Body of pancreas (tissue), 4 donors: ENCODE data around the gene ELP1.
"Not testable (repeated sequence)": the region's sequence is repeated elsewhere in the genome, so short reads cannot be mapped to it uniquely, and the experiment has no call there.

Source experiments
- CTCF ChIP-seq, 7 experiments: fragments of 450-650 bp in 4 of 7; fragments of 200-600 bp in 3 of 7; sonication (generic) in 3 of 7; IDR thresholded peaks; one replicate each; pipeline ENCODE4 v1.5.1; 2016 to 2019; ENCODE audit warnings: antibody characterized with exemption in 7 of 7
- POLR2A ChIP-seq, 3 donors: fragments of 450-650 bp; IDR thresholded peaks; one replicate each; pipeline ENCODE4 v1.6.1; 2016; ENCODE audit warnings: antibody characterized with exemption in 3 of 3, mild to moderate bottlenecking in 2 of 3

- not testable (repeated sequence) for TF ChIP-seq POLR2A, CTCF (IDR thresholded peaks at IDR 0.05)
Observed at GRCh38 chr9:108848296-108848695, 85.6 kb downstream of the ELP1 start.
